Esophagus (tissue), 2 donors: ENCODE results near the gene SPTLC3. TPM values are rescaled to one million over a fixed set of nuclear protein-coding genes. Genes with fewer than 3 reads are reported as not detected.

Experiments used
- H3K27ac ChIP-seq, 2 donors: one replicate each; pipeline ENCODE4 v1.5.1; 2013; ENCODE audit warnings: low read depth in 2 of 2, mild to moderate bottlenecking in 2 of 2, inconsistent platforms in 1 of 2, low read length in 1 of 2, moderate library complexity in 1 of 2
- H3K27me3 ChIP-seq, 2 donors: one replicate each; pipeline ENCODE4 v1.6.1; 2013; ENCODE audit warnings: low read length in 2 of 2, control low read depth in 1 of 2, mild to moderate bottlenecking in 1 of 2; ENCODE audit not compliant: insufficient read depth in 2 of 2, control insufficient read depth in 1 of 2
- H3K36me3 ChIP-seq, 2 donors: one replicate each; pipeline ENCODE4 v1.6.1; 2013; ENCODE audit warnings: low read length in 1 of 2; ENCODE audit not compliant: control insufficient read depth in 2 of 2, insufficient read depth in 2 of 2
- H3K4me1 ChIP-seq, 2 donors: one replicate each; pipeline ENCODE4 v1.6.1; 2013; ENCODE audit warnings: low read length in 1 of 2; ENCODE audit not compliant: control insufficient read depth in 2 of 2, insufficient read depth in 2 of 2
- H3K4me3 ChIP-seq, 2 donors: one replicate each; pipeline ENCODE4 v1.5.1; 2013; ENCODE audit warnings: low read length in 2 of 2, mild to moderate bottlenecking in 2 of 2, low read depth in 1 of 2, moderate library complexity in 1 of 2
- H3K9me3 ChIP-seq, 2 donors: one replicate each; pipeline ENCODE4 v1.6.1; 2013; ENCODE audit warnings: mild to moderate bottlenecking in 2 of 2, low read depth in 1 of 2, low read length in 1 of 2, moderate library complexity in 1 of 2; ENCODE audit not compliant: control insufficient read depth in 2 of 2, insufficient read depth in 1 of 2
- WGBS, 2 donors: extraction: QIAGEN DNeasy Blood & Tissue Kit; methylation state at CpG; one replicate each; pipeline ENCODE4 v1.1.7; 2013; 5-methylcytosine and 5-hydroxymethylcytosine counted together
- polyA plus RNA-seq, 2 donors: library from polyadenylated mRNA; stranded (reverse); fragments of 200-250 nt; gene quantifications; one replicate each; pipeline ENCODE4 v1.2.3, GENCODE V29; 2013
- donor health status: healthy with polysubstance abuse.
- donor health status: Bipolar disorder and iron deficiency.

Gene SPTLC3
- polyA plus RNA-seq, 2 donors = 3.5 TPM

DNA sequence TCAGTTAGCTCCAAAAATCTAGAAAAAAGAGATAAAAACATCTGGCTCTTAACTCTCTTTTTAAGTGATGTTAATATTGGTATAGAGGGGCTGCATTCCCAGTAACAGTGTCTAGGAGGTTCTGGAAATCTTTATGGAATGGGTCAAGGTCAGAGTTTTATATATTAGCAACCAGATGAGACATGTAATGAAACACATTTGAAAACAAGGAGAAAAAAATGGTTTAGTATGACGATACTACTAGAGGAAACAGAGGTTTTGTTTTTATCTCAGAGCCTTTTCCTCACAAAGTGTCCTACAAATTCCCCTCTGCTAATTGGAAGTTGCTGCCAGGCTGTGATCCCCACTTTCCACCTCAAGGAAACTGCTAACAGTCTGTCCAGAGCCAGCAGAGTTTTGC lies 111.7 kb downstream of the SPTLC3 start:
- WGBS, 2 donors = 58 to 66% methylated on average over 1 of the region's 1 CpG
- Histone ChIP-seq H3K4me1 (no peaks in the 10 kb centered on the region), H3K9me3 (no peaks in the 10 kb centered on the region), H3K27me3 (no peaks in the 10 kb centered on the region), H3K36me3 (no peaks in the 10 kb centered on the region), H3K4me3 (no peak overlapping the region), H3K27ac (no peak overlapping the region)

DNA sequence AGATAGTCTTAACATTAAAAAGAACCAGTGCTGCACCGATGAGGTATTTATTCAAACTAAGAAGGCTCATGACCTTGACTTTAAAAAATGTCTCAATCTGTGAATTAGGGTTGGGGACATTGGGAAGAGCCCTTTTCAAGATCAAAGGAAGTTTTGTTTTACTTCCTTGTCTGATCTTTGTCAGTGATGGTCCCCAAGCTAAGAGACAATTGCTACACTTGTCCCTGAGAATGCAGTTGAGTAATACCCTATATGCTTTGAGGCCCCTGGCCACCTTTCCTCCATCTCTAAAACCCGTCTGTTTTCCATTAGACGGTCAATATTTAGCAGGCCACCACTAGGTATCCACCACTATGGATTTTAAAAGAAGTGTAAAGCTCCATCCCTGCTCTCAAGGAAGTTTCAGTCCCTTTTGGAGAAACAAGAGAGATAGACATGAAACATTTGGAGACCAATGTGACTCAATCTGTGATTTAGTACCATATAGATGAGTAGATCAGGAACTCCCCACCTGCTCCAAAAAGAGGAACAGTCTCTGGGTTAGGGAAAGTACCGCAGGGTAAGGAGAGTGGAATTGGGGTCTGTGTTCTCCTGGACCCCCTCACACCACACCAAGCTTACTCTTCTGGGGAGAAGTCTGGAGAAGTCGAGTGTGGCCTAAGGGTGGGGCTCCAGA lies 113.2 kb downstream of the SPTLC3 start:
- H3K9me3 ChIP-seq = no peaks in the 10 kb centered on the region
- H3K4me1 ChIP-seq = no peaks in the 10 kb centered on the region
- H3K36me3 ChIP-seq = no peaks in the 10 kb centered on the region
- WGBS, 2 donors = 90 to 91% methylated on average over 5 of the region's 5 CpGs
- no peak overlapping the region for H3K27ac ChIP-seq
- no peak overlapping the region for H3K4me3 ChIP-seq
- H3K27me3 ChIP-seq = no peaks in the 10 kb centered on the region

DNA sequence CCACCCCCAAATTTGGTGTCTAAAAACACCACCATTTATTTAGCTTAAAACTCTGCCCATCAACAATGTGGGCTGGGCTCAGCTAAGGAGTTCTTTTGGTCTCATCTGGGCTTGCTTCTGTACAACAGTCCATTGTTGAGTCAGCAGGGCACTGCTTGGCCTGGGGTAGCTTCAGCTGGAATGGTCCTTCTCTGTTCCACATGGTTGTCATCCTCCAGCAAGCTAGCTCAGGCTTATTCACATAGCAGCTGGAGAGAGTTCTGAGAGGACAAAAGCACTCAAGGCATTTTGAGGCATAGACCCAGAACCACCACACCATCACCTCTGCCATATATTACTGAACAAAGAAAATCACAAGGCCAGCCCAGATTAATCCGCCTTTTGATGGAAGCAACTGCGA lies 116.7 kb downstream of the SPTLC3 start:
- Histone ChIP-seq H3K4me1 (no peaks in the 10 kb centered on the region), H3K27ac (no peak overlapping the region), H3K9me3 (no peaks in the 10 kb centered on the region), H3K27me3 (no peaks in the 10 kb centered on the region), H3K36me3 (no peaks in the 10 kb centered on the region), H3K4me3 (no peak overlapping the region)
- 97 to 98% methylated on average over 2 of the region's 2 CpGs for WGBS, 2 donors

DNA sequence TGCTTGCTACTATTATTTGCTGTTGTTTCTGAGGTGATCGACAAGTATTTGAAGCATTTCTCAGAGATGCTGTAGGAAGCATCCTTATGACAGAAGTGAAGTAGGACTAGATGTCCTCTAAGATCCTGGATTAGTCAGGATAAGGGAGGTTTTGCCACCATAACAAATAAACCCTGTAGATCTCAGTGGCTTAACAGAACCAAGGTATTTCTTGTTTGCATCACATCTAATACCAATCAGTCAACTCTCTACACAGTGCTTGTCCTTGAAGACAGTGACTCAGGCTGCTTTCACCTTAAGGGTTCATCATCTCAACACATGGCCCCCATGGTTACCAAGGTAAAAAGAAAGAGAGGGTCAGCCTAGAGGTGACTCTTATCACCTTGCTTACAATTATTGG lies 119.4 kb downstream of the SPTLC3 start:
- Histone ChIP-seq H3K27ac (no peak overlapping the region), H3K4me3 (no peak overlapping the region), H3K4me1 (no peaks in the 10 kb centered on the region), H3K9me3 (no peaks in the 10 kb centered on the region), H3K27me3 (no peaks in the 10 kb centered on the region), H3K36me3 (no peaks in the 10 kb centered on the region)
- WGBS, 2 donors = 97 to 98% methylated on average over 1 of the region's 1 CpG

DNA sequence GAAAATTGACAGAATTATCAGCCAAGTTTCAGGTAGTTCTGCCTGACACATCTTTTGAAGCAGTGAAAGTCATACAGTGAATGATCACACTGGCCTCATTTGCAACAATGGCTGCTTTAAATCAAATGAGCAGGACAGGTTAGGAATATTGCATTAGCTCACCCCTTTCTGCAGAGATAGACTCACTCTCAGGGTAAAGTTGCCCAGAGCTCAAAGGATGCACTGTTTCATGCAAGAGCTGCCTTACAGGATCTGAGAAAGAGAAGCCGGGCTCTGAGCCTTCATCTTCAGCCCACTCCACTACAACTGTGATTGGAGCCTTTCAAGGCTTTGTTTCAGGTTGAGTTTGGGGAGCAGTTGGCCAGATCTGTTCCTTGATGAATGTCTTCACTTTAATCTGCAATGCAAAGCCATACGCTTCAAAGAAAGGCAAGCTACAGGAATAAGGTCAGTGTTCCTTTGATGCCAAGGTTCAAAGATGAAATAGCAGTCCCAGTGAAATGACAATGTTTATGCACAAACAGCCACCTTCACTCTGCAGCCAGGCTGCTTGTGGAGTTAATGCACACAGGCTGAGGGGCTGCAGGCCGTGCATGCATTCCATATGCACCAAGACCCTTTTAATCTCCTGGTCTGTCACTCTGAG lies 121.4 kb downstream of the SPTLC3 start:
- no peaks in the 10 kb centered on the region for H3K9me3 ChIP-seq
- H3K27ac ChIP-seq = no peak overlapping the region
- 76 to 87% methylated on average over 3 of the region's 3 CpGs for WGBS, 2 donors
- peaks cover 0 to 2% of the 10 kb centered on the region in 2 donors for H3K36me3 ChIP-seq
- H3K4me3 ChIP-seq = no peak overlapping the region
- no peaks in the 10 kb centered on the region for H3K4me1 ChIP-seq
- no peaks in the 10 kb centered on the region for H3K27me3 ChIP-seq

DNA sequence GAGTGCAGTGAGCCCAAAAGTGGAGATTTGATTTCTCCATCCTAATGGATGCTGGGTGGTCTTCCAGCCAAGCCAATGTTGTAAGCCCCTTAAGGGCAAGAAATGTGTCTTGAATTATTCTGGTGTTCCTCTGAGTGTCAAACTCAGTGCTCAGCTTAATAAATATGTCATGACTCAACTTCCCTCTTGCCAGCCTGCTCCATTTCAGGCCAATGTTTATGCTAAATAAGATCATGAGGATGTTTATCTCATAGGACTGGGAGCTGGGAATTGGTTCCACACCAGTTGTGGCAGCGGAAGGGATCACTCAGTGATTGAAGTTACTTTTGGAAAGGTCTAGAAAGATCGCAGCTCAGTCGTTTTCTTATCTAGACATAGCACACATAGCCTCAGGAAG lies 121.9 kb downstream of the SPTLC3 start:
- Histone ChIP-seq H3K27ac (no peak overlapping the region), H3K27me3 (no peaks in the 10 kb centered on the region), H3K9me3 (no peaks in the 10 kb centered on the region), H3K36me3 (peaks cover 0 to 2% of the 10 kb centered on the region in 2 donors), H3K4me3 (no peak overlapping the region), H3K4me1 (no peaks in the 10 kb centered on the region)
- 82 to 86% methylated on average over 3 of the region's 3 CpGs for WGBS, 2 donors

DNA sequence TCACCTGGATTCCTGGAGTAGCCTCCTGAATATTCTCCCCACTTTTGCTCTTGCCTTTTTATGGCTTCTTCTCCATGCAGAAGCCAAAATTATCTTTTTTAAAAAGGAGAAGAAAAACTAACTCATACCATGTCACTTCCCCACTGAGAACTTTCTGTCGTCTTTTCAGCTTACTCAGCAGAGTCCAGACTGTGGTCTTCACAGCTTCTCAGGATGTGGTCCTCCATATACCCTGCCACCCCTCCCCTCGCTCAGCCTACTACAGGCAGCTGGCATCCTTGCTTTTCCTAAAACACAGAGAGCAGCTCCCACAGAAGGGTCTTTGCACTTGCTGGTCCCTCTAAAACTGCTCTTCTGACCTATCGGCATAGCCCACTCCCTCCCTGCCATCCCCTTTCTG lies 122.9 kb downstream of the SPTLC3 start:
- 81 to 85% methylated on average over 3 of the region's 3 CpGs for WGBS, 2 donors
- H3K36me3 ChIP-seq = peaks cover 0 to 2% of the 10 kb centered on the region in 2 donors
- no peaks in the 10 kb centered on the region for H3K9me3 ChIP-seq
- H3K4me1 ChIP-seq = no peaks in the 10 kb centered on the region
- no peak overlapping the region for H3K4me3 ChIP-seq
- no peak overlapping the region for H3K27ac ChIP-seq
- no peaks in the 10 kb centered on the region for H3K27me3 ChIP-seq

DNA sequence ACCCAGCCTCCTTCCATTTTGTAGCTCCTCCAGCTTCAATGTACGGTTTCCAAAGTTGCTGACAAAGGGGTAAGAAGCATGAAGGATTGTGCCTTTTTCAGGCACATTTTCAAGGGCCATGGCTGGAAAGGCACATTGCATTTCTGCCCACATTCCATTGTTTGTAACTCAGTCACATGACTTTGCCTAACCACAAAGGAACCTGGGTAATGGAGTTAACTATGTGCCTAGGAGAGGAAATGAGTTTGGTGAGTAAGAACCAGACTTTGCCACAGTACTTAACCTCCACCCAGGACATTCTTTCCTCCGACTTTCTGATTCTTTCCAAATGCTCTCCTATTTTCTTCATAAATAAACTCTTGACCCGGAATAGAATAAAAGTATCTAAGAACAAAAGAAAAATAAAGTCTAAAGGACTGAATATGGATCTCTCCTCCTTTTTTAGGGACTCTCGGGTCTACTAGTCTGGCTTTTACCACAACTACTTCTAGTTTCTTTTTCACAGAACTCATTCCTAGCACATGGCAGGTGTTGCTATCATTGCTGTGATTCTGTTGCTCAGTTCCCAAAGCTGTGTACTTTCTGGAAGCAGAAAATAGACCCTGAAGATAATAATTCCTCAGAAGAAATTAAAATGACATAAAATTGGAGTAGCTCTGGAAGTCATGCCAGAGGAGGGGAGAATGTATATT lies 130.8 kb downstream of the SPTLC3 start:
- H3K27ac ChIP-seq = no peak overlapping the region
- WGBS, 2 donors = 86 to 92% methylated on average over 4 of the region's 4 CpGs
- no peaks in the 10 kb centered on the region for H3K36me3 ChIP-seq
- H3K9me3 ChIP-seq = no peaks in the 10 kb centered on the region
- H3K27me3 ChIP-seq = no peaks in the 10 kb centered on the region
- H3K4me1 ChIP-seq = no peaks in the 10 kb centered on the region
- no peak overlapping the region for H3K4me3 ChIP-seq

DNA sequence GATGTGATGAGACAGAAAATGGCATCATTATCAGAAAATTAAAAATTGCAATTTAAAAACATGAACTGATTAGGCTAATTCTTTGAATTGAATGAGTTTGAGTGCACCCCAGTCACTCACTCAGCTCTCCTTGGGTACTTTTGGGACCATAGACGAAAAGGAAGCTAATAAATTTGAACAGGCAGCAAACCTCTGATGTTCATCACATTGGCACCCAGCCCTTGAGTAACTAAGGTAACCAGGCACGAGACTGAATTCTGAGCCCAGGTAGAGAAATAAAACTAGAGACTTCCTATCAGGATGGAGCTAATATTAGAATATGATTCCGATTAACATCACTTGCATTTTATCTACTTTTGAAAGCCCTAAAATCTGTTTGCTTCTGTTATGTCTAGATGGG lies 131.4 kb downstream of the SPTLC3 start:
- WGBS, 2 donors = 84 to 89% methylated on average over 3 of the region's 3 CpGs
- no peak overlapping the region for H3K27ac ChIP-seq
- H3K36me3 ChIP-seq = no peaks in the 10 kb centered on the region
- H3K4me1 ChIP-seq = no peaks in the 10 kb centered on the region
- no peaks in the 10 kb centered on the region for H3K9me3 ChIP-seq
- no peaks in the 10 kb centered on the region for H3K27me3 ChIP-seq
- H3K4me3 ChIP-seq = no peak overlapping the region
